ENCODE data around the gene SLC2A8.

- TF ChIP-seq POLR2A (IDR thresholded peaks at IDR 0.05), result no peak
- TF ChIP-seq CTCF (IDR thresholded peaks at IDR 0.05), result no peak
Observed at GRCh38 chr9:127444921-127445850, 48.2 kb downstream of the SLC2A8 start.

All from Peyer's patch (tissue), 4 donors.